ENCODE results near the gene PIANP. TPM values are rescaled to one million over a fixed set of nuclear protein-coding genes. Genes with fewer than 3 reads are reported as not detected.

Gene PIANP
- total and polyA plus RNA-seq, 10 of the 15 experiments (the other 5 are each of a cell fraction or from before 2014, with no cell fraction given), result 0.08 to 0.12 (median 0.08) TPM; not detected in 7

DNA sequence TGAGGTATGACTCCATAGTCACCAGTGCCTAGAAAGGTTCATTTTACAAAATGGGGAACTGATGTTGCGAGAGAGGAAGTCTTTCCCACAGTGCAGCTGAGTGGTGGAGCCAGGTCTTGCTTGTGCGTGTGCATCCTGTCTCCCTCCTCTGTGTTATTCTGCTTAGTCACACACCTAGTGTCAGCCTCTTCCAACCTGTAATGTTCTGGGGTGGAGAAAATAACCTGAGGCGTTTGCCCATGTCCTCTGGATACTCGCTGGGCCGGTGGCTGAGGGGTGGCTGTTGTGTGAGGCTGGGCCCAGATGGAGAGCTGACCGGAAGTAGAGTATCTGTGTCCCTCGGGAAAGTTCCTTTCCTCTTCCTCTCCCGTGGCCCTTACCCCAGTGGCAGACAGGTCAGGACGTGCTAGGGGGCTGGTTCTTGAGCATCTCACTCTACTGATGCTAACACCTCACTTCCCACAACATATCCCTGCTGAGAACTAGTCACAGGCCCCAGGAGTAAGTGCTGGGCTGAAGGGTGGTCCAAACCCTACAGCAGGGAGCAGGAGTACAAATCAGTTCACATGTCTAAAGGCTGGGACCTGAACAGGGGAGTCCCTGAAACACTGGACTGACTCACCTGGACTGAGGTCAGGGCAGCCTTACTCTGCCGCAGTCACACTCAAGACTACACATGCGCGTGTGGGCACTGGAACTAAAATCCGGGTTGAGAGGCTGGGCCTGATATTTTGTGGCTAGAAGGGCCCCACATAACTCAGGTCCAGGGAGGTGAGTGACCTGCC is 45.3 kb upstream of the PIANP start (continued):
- TF ChIP-seq, protein P1, sequence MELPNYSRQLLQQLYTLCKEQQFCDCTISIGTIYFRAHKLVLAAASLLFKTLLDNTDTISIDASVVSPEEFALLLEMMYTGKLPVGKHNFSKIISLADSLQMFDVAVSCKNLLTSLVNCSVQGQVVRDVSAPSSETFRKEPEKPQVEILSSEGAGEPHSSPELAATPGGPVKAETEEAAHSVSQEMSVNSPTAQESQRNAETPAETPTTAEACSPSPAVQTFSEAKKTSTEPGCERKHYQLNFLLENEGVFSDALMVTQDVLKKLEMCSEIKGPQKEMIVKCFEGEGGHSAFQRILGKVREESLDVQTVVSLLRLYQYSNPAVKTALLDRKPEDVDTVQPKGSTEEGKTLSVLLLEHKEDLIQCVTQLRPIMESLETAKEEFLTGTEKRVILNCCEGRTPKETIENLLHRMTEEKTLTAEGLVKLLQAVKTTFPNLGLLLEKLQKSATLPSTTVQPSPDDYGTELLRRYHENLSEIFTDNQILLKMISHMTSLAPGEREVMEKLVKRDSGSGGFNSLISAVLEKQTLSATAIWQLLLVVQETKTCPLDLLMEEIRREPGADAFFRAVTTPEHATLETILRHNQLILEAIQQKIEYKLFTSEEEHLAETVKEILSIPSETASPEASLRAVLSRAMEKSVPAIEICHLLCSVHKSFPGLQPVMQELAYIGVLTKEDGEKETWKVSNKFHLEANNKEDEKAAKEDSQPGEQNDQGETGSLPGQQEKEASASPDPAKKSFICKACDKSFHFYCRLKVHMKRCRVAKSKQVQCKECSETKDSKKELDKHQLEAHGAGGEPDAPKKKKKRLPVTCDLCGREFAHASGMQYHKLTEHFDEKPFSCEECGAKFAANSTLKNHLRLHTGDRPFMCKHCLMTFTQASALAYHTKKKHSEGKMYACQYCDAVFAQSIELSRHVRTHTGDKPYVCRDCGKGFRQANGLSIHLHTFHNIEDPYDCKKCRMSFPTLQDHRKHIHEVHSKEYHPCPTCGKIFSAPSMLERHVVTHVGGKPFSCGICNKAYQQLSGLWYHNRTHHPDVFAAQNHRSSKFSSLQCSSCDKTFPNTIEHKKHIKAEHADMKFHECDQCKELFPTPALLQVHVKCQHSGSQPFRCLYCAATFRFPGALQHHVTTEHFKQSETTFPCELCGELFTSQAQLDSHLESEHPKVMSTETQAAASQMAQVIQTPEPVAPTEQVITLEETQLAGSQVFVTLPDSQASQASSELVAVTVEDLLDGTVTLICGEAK (IDR thresholded peaks at IDR 0.05; ENCODE audit: borderline replicate concordance), result peak; percentile 61; the same call in 1 of the 2 replicates
- TF ChIP-seq NR2C1 (IDR thresholded peaks at IDR 0.05) (no peak), SUZ12 (IDR thresholded peaks at IDR 0.05; ENCODE audit: unreplicated experiment) (no peak), HDAC2 (IDR thresholded peaks at IDR 0.05) (no peak), TARDBP (IDR thresholded peaks at IDR 0.05; ENCODE audit: borderline replicate concordance) (no peak), CBX3 (IDR thresholded peaks at IDR 0.05; ENCODE audit: borderline replicate concordance, low read depth) (no peak), HCFC1 (IDR thresholded peaks at IDR 0.05; ENCODE audit: low read length) (no peak), CREB1 (IDR thresholded peaks at IDR 0.05; ENCODE audit: low read depth) (0 out of 2 replicates have a peak, but pooled peaks have one; percentile 11), BMI1 (IDR thresholded peaks at IDR 0.05; ENCODE audit: borderline replicate concordance) (no peak), YY1 (IDR thresholded peaks at IDR 0.05; ENCODE audit: low read depth, low read length) (0 out of 2 replicates have a peak, but pooled peaks have one; percentile 51), GABPA (IDR thresholded peaks at IDR 0.05; ENCODE audit: low read depth) (peak; percentile 67), BACH1 (IDR thresholded peaks at IDR 0.05; ENCODE audit: borderline replicate concordance) (0 out of 2 replicates have a peak, but pooled peaks have one; percentile 17)
- TF ChIP-seq, protein P2, sequence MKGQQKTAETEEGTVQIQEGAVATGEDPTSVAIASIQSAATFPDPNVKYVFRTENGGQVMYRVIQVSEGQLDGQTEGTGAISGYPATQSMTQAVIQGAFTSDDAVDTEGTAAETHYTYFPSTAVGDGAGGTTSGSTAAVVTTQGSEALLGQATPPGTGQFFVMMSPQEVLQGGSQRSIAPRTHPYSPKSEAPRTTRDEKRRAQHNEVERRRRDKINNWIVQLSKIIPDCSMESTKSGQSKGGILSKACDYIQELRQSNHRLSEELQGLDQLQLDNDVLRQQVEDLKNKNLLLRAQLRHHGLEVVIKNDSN (IDR thresholded peaks at IDR 0.05; ENCODE audit: borderline replicate concordance, extremely low read length, insufficient read depth, low read depth, low read length), result no peak
- TF ChIP-seq, protein P3, sequence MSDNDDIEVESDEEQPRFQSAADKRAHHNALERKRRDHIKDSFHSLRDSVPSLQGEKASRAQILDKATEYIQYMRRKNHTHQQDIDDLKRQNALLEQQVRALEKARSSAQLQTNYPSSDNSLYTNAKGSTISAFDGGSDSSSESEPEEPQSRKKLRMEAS (IDR thresholded peaks at IDR 0.05; ENCODE audit: low read depth, low read length), result no peak
- TF ChIP-seq, protein P4, sequence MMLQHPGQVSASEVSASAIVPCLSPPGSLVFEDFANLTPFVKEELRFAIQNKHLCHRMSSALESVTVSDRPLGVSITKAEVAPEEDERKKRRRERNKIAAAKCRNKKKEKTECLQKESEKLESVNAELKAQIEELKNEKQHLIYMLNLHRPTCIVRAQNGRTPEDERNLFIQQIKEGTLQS (IDR thresholded peaks at IDR 0.05; ENCODE audit: borderline replicate concordance, extremely low read depth, low read depth, low read length), result no peak
- TF ChIP-seq, protein P5, sequence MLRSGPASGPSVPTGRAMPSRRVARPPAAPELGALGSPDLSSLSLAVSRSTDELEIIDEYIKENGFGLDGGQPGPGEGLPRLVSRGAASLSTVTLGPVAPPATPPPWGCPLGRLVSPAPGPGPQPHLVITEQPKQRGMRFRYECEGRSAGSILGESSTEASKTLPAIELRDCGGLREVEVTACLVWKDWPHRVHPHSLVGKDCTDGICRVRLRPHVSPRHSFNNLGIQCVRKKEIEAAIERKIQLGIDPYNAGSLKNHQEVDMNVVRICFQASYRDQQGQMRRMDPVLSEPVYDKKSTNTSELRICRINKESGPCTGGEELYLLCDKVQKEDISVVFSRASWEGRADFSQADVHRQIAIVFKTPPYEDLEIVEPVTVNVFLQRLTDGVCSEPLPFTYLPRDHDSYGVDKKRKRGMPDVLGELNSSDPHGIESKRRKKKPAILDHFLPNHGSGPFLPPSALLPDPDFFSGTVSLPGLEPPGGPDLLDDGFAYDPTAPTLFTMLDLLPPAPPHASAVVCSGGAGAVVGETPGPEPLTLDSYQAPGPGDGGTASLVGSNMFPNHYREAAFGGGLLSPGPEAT (IDR thresholded peaks at IDR 0.05; ENCODE audit: low read depth), result no peak
- TF ChIP-seq, protein P6, sequence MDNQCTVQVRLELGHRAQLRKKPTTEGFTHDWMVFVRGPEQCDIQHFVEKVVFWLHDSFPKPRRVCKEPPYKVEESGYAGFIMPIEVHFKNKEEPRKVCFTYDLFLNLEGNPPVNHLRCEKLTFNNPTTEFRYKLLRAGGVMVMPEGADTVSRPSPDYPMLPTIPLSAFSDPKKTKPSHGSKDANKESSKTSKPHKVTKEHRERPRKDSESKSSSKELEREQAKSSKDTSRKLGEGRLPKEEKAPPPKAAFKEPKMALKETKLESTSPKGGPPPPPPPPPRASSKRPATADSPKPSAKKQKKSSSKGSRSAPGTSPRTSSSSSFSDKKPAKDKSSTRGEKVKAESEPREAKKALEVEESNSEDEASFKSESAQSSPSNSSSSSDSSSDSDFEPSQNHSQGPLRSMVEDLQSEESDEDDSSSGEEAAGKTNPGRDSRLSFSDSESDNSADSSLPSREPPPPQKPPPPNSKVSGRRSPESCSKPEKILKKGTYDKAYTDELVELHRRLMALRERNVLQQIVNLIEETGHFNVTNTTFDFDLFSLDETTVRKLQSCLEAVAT (IDR thresholded peaks at IDR 0.05), result no peak
- TF ChIP-seq, protein P7, sequence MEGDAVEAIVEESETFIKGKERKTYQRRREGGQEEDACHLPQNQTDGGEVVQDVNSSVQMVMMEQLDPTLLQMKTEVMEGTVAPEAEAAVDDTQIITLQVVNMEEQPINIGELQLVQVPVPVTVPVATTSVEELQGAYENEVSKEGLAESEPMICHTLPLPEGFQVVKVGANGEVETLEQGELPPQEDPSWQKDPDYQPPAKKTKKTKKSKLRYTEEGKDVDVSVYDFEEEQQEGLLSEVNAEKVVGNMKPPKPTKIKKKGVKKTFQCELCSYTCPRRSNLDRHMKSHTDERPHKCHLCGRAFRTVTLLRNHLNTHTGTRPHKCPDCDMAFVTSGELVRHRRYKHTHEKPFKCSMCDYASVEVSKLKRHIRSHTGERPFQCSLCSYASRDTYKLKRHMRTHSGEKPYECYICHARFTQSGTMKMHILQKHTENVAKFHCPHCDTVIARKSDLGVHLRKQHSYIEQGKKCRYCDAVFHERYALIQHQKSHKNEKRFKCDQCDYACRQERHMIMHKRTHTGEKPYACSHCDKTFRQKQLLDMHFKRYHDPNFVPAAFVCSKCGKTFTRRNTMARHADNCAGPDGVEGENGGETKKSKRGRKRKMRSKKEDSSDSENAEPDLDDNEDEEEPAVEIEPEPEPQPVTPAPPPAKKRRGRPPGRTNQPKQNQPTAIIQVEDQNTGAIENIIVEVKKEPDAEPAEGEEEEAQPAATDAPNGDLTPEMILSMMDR (IDR thresholded peaks at IDR 0.05 in 2 of 3, conservative IDR thresholded peaks at IDR 0.05 in 1 of 3; ENCODE audit: control insufficient read depth in 2 of 3, extremely low read depth in 1 of 3, insufficient read depth in 1 of 3, low read depth in 3 of 3, low read length in 3 of 3), result no peak
